ENCODE measurements around the gene SNRNP48.
A peak's percentile ranks its signal among the peaks of the same experiment; 100 is the strongest.

SNRNP48 gene

DNA sequence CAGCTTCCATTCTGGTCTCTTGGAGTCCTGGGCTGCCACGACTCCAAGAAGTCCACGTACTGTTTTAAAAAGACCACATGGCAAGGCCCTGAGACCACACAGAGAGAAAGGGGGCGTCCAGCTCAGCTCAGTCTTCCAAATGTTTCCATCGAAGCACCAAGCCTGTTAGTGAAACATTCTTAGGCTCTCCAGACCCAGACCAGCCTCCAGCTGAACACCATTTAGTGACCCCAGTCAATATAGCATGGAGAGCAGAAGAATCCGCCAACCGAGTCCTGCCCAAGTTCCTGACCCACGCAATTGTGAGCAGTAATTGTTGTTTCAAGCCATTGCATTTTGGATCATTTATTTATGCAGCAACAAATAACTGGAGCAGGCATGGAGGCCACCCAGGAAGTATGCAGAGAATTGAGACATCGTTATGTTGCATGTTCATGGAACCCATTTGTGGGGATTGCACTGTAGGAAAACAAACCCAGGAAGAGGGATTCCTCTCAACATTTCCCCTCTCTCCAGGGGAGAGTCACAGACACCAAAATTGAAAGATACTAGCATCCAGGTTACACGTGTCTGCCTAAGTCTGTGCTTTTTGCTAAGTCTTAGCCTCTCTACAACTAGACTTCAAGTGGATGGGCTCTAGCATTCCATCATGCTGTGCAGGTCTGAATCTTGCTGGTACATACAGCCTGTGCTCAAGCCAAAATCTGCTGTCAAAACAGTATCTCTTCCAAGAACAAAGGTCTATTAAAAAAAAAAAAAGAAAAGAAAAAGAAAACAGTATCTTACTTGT is 42.7 kb downstream of the SNRNP48 start:
- intact Hi-C loops (cut with DNase I), result no loop called here
- no peak for DNase-seq

DNA sequence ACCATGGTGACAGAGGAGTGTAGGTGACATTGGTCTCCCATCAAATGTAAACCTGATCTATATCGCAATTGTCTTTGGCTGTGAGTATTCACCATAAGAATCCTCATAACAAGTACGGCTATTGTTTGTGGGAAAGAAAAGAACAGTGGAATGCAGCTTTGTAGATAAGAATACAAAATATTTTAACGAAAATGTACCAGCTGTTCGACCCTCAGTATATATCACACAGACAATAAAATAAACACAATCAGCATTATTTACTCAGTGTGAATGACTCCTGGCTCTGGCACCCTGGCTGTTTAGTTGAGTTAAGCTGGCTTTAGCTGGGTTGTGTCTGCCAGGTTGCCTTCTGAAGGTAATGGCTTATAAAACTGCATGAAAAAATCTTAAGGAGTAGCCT is 43.4 kb downstream of the SNRNP48 start:
- no peak for DNase-seq
- intact Hi-C loops (cut with DNase I), result no loop called here

DNA sequence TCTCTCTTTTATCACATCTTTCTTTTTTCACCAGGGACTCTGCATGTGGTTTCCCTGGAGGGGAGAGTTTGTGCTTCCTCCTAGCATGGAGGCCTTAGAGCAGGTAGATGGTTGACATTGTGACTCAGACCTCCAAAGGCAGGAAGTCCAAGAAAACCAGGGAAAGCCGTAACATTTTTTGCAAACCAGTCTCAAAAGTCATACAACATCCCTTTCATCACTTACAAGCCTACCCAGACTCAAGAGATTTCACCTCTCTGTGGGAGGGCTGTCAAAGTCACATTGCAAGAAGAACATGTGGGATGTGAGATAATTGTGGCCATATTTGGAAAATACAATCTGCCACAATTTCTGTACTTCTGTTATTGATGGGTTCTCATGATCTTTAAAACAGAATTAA is 46.2 kb downstream of the SNRNP48 start:
- DNase-seq, result peak in 13 of 42 donors; percentile 7 to 60 (median 37)
- intact Hi-C loops (cut with DNase I), result no loop called here

DNA sequence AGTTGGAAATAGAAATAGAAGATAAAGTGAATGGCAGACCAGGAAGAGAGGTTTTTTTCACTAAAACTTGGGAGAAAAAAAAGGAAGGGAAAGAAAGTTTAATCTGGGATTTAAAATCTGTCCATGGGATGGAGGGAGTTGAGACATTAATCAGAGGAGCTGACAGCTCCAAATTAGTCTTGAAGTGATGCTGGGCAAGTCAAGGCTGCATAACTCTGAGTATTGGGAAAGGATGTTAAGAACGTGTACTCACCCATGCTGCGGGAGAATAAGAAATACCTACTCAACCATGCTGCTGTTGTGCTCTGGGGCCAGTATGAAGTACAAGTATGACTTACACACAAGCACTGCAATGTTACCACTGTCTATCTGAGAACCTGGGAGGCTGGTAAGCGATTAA is 47.5 kb downstream of the SNRNP48 start:
- intact Hi-C loops (cut with DNase I), result no loop called here
- DNase-seq, result no peak

DNA sequence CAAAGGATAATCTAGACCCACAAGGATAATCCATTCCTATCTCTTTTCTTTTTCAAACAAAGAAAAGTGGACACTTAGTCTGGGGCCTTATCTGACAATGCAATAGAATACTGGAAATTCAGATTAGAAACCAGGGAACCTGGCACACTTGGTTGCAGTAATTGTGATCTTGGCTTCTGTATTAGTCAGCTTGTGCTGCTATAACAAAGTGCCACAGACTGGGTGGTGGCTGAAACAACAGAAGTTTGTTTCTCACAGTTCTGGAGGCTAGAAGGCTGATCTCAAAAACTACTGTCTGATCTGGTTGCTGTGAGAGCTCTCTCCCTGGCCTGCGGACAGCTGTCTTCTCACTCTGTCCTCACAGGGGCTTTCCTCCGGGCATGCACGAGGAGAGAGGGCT is 49.4 kb downstream of the SNRNP48 start:
- intact Hi-C loops (cut with DNase I), result no loop called here
- no peak for DNase-seq

DNA sequence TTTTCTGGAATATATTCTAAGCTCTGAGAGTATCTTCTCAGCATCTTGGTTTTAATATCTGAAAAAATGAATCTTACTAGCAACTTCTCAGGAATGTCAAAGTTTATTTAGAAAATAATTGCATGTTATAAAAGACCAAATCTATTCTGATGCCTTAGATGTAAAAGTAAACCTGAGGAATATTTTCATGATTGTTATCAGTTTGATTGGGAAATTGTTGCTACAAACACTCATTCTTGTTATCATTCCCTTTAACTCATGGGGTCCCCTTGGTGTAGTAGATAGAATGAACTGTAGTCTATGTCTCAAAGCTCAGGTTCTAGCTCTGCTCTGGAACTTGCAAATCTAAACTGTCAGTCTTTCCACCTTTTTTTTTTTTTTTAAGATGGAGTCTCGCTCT is 50.0 kb downstream of the SNRNP48 start:
- intact Hi-C loops (cut with DNase I), result no loop called here
- DNase-seq, result no peak

DNA sequence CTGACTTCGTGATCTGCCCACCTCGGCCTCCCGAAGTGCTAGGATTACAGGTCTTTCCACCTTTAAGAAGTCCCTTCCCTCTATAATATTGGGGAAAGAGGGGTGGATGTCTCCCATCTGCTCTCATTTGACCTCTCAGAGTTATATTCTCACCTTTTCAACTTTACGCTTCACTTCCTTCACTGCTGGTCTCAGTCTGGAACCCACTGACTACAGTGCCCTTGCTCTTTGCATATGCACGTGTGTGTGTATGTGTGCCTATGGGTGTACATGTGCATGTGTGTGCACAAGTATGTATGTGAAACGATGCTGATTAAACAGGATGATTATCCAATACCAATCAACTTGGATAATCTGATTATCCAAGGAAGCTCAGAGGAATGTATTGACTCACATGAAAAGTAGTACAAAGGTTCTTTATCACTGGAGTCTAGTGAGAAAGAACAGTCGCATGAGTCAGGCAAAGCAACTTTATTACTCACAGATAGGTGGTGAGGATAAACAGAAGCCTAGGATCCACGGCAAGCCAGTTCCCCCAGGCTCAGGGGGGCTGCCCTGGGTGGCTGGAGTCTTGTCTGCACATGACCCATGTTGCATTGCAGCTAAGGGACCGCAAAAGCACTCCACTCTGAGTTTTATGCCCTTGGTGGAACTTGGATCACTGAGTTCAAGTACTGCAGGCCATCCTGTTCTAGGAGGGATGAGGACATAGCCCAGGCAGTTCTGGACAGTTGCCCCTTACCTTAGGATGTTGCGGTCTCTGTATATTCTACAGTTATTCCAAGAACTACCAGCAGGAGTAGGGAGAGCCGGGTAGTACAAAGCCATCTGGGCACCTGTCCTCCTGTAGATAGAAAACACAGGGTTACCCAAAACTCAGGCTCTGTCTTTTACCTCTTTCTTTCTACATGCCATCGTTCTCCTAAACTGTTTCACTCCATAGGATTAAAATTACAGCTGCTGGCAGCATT is 50.9 kb downstream of the SNRNP48 start:
- no peak for DNase-seq
- intact Hi-C loops (cut with DNase I), result no loop called here

DNA sequence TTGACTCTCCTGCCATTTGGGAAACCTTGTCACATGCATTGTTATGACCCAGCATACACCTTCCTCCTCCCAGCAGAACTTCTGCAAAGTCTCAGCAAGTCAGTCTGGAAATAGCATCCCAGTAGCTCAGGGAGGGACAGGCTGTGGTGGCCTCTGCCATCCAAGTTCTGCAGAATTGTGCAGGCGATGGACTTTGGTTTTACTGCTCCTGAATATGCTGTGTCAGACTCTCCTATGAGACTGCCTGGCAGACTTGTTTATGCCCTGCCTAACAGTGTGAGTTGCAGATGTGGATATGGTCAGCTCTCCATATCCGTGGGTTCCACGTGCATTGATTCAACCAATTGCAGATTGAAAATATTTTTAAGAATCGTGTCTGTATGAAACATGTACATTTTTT is 52.8 kb downstream of the SNRNP48 start:
- no peak for DNase-seq
- intact Hi-C loops (cut with DNase I), result no loop called here

DNA sequence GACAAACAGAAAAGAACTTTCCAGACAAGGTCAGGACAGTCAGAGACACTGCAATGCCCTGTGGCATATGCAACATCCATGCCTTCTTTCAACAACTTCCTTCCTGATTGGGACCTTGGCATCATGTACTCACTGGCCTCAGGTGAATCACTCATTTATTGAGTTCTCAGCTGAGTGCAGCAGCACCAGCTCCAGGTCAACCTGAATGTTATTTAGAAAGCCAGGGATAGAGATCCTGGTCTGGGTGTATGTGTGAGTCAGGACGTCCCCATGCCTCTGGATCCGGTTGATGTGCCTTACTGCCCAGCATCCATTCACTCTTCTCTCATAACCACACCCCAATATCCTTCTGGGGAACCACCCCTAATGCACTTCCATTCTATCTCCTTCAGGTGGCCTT is 54.4 kb downstream of the SNRNP48 start:
- no peak for DNase-seq
- intact Hi-C loops (cut with DNase I), result no loop called here

DNA sequence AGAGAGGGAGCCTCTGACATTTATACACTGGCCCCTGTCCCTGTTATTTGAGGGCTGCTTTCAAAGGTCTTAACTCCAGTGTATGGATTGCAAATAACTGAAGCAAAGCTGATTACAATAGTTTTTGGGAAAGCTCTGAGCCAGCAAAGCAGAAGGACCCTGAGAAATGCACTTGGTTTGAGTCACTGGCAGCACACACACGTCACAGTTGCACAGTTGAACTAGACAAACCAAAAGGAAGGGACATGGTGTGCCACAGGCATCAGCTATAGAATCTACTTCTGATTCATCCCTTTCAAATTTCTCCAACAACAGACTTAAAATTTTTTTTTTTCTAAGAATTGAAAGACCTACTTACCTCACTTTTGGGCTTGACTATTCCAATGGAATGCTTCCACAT is 56.4 kb downstream of the SNRNP48 start:
- no peak for DNase-seq
- intact Hi-C loops (cut with DNase I), result no loop called here

DNA sequence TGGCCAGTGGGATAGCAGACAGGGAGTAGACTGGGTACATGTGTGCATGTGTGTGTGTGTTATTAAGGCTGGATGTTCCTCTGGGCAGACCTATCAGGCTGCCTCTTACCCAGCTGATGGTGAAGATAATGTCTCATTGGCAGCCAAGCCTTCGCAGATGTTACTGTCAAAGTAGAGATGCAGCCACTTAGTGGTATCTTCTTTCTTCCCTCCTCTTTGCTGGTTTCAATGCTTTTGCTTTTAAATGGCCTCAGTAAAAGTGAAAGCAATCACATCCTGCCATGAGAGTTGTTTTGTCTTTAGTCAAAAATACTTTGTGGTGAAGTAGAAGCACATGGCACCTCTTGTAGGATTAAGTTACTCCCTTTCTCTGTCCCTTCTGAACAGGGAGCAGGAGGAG is 57.5 kb downstream of the SNRNP48 start:
- intact Hi-C loops (cut with DNase I), result no loop called here
- DNase-seq, result no peak

DNA sequence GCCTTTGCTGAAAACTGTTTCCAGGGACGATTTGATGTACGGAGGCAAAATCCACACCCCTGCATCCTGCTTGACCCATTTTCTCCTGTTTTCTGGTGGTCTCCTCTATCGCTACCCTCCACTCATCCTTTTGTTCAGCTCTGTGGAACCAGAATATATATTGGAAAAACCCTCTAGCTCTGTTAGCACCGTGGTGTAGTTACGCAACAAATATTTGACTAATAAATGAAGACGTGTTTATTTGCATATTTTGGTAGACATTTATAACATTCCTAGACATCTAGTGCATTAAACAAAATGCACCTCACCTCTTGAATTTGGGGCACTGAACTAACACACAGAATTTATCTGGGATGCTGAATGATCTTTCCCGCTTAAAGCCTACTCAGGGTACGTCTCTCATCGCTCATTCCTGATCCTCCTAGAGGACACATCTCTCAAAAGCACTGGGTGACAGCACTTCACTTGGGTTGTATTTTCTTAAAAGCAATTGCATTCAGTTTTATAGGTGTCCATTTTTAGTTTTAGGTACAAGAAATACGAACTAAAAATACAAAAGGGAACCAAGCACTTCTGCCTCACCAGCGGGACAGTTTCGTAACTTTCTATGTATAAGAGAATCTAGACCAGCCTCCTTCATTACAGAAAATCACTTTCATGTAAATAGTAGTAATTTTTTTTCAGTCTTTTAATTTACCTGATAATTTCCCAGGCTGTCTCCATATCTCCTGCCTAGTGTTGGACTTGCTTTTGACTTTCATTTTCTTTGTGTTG is 59.2 kb downstream of the SNRNP48 start:
- DNase-seq, result no peak
- intact Hi-C loops (cut with DNase I), result no loop called here

DNA sequence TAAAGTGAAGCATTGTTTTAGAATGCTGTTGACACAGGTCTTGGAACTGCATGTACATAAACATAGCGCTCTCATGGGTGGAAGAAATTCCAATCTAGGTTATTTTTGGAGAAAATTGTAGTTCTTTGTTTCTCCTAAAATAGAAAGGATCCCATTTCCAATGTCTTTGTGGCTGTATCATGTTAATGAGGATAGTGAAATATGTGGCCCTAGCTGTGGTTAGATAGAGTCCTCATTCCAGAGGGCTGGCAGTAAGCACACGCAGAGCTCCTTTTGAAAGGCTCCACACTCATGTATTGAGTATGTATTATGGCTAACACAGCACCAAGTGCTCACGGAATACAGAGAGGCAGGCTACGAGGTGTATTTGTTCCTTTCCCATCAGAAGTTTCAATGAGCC is 60.9 kb downstream of the SNRNP48 start:
- intact Hi-C loops (cut with DNase I), result no loop called here
- no peak for DNase-seq

DNA sequence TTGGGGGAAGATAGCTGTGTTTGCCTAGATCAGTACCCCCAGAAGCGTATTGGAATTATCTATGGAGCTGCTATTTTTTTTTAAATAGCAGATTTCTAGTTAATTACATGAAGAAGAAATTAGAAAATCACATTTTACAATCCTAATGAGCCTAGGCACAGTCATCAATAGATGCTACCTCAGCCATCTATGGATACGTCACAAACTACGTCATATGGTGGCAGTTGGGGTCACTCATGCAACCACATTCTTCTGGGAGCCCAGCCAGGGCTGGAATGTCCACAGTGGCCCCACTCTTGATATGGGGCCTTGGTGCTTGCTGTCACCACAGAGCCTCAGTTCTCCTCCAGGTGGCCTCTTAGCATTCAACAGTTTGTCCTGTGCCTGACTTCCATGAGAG is 63.0 kb downstream of the SNRNP48 start:
- no peak for DNase-seq
- intact Hi-C loops (cut with DNase I), result no loop called here

DNA sequence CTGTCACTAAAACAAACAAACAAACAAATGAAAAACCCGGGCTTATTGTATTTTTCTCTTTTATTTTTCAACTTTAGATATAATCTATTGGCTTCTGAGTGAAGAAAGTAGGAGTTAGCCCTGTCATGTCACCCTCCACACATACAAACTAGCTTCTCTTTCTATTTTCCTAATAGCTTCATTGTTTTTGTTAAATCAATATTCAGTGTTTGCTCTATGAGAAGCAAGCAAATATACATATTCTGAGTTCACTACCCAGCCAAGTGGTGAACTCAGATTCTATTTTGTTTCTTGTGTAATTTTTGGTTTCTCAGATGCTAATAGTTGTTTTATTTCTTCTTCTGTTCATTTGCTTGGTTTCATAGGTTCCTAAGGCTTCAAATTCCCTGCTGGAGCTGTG is 66.4 kb downstream of the SNRNP48 start:
- intact Hi-C loops (cut with DNase I), result no loop called here
- DNase-seq, result no peak

DNA sequence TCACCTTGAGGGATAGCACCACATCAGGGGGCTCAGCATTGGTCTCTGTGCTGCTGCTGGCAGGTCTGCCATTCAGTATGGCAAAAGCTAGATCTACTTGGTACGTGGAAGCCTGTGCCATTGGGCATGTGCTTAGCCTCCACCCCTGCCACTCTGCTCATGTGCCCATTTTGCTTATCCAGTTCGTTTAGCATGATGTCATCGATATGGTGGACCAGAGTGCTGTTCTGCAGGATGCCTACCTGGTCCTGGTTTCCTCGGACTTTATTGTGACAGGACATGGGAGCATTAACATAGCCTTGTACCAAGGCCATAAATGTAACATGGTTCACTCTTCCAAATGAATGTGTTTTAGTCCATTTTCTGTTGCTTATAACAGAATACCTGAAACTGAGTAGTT is 68.5 kb downstream of the SNRNP48 start:
- intact Hi-C loops (cut with DNase I), result no loop called here
- no peak for DNase-seq

DNA sequence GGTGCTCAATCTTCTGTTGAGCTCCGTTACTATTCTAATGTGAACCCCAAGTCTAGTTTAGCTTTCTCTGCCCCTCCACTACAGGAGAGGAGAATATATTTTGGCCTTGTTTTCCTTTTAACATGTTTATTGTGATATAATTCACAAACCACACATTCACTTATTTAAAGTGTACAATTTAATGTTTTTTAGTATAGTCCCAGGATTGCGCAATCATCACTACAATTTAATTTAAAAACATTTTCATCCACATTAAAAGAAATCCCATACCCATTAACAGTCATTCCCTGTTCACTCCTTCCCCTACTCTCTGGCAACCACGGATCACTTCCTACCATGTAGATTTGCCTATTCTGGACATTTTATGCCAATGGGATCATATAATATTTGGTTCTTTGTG is 71.4 kb downstream of the SNRNP48 start:
- no peak for DNase-seq
- intact Hi-C loops (cut with DNase I), result no loop called here
